Left lung (tissue), 10 donors: Measurements from ENCODE around the gene CEACAM5. TPM values are rescaled to one million over a fixed set of nuclear protein-coding genes. Genes with fewer than 3 reads are reported as not detected.
A peak's percentile ranks its signal among the peaks of the same experiment; 100 is the strongest.

Experiments used
- ATAC-seq: fragments of 200-7000 bp; cut with Tn5 transposase; one replicate; pipeline ENCODE4 v1.9.1; 2020; ENCODE audit warnings: moderate library complexity
- DNase-seq, 4 donors: peaks; one replicate each; pipeline ENCODE4 v3.0.0-alpha.2; 2013 to 2020
- H3K27ac ChIP-seq, 2 donors: fragments of 200-600 bp; sonication (generic) in 1 of 2; one replicate each; pipeline versions ENCODE4 v1.5.0 to v1.8.0; 2020 to 2021
- H3K27me3 ChIP-seq, 2 donors: fragments of 200-600 bp; sonication (generic) in 1 of 2; one replicate each; pipeline versions ENCODE4 v1.5.0 to v1.8.0; 2020 to 2021
- H3K36me3 ChIP-seq, 2 donors: fragments of 200-600 bp; sonication (generic) in 1 of 2; one replicate each; pipeline versions ENCODE4 v1.5.0 to v1.8.0; 2020 to 2021
- H3K4me1 ChIP-seq, 2 donors: fragments of 200-600 bp; one replicate each; pipeline ENCODE4 v1.8.0; 2021
- H3K4me3 ChIP-seq, 2 donors: fragments of 200-600 bp; sonication (generic) in 1 of 2; one replicate each; pipeline versions ENCODE4 v1.5.0 to v1.8.0; 2020 to 2021; ENCODE audit warnings: mild to moderate bottlenecking in 1 of 2
- H3K9me3 ChIP-seq, 2 donors: fragments of 200-600 bp; sonication (generic) in 1 of 2; one replicate each; pipeline versions ENCODE4 v1.5.0 to v1.8.0; 2020 to 2021
- intact Hi-C, 2 donors: fragments of 100-400 bp; cut with DNase I; formaldehyde crosslinking; loops; one replicate each; pipeline versions ENCODE4 v1.11.2 to v1.14.2; 2022
- polyA plus RNA-seq, 6 donors: library from polyadenylated mRNA; unstranded; fragments of 120-200 nt; gene quantifications; one replicate each; pipeline ENCODE4 v1.2.1, GENCODE V29; 2013; ENCODE audit not compliant: insufficient read length in 6 of 6
- total RNA-seq, 2 donors: library from RNA; stranded (reverse); fragmentation: NEBNext Ultra II Directional; extraction: Animal tissue kit (Norgen Biotek cat#: 25700); gene quantifications; one replicate each; pipeline ENCODE4 v1.2.1, GENCODE V29; 2021
- TF ChIP-seq, protein P1 (sequence below), 2 donors: fragments of 200-600 bp; sonication (generic) in 1 of 2; IDR thresholded peaks; one replicate each; pipeline versions ENCODE4 v1.5.0 to v1.8.0; 2021; ENCODE audit warnings: antibody characterized with exemption in 2 of 2
- donor health status: DM: no; HTN: yes; CAD: no.
- donor health status: DM: no; HTN: no; CAD: no.

Gene CEACAM5
- total and polyA plus RNA-seq, 8 donors, result 0.10 to 31.1 (median 0.18) TPM

DNA sequence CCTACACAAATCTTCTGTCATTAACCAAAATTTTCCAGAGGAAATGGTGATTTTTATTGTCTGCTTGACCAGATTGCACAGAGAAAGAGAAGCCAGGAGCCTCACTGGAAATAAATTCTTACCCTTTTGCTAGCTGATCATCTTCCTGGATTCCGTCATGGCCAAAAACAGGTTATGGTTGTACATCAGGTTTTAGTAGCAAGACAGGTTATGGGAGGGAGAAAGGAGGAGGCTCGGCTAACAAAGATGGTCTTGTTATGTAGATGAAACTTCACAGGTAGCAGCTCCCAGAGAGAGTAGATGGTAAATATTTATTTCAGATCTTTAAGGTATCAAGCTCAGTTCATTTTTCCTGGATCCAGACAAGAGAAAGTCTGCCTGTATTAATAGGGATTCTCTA is 68.3 kb downstream of the CEACAM5 start:
- peaks cover 0 to 21% of the 10 kb centered on the region in 2 donors for H3K27me3 ChIP-seq
- ATAC-seq (no peak), DNase-seq (peak in 1 of 4 donors; percentile 36)
- no peak overlapping the region for H3K27ac ChIP-seq
- peaks cover 0 to under 1% of the 10 kb centered on the region in 2 donors for H3K36me3 ChIP-seq
- no peak overlapping the region for H3K4me3 ChIP-seq
- H3K4me1 ChIP-seq, result peaks cover 6 to 29% of the 10 kb centered on the region in 2 donors
- intact Hi-C loops, result no loop called here
- no peaks in the 10 kb centered on the region for H3K9me3 ChIP-seq
- TF ChIP-seq, protein P1, sequence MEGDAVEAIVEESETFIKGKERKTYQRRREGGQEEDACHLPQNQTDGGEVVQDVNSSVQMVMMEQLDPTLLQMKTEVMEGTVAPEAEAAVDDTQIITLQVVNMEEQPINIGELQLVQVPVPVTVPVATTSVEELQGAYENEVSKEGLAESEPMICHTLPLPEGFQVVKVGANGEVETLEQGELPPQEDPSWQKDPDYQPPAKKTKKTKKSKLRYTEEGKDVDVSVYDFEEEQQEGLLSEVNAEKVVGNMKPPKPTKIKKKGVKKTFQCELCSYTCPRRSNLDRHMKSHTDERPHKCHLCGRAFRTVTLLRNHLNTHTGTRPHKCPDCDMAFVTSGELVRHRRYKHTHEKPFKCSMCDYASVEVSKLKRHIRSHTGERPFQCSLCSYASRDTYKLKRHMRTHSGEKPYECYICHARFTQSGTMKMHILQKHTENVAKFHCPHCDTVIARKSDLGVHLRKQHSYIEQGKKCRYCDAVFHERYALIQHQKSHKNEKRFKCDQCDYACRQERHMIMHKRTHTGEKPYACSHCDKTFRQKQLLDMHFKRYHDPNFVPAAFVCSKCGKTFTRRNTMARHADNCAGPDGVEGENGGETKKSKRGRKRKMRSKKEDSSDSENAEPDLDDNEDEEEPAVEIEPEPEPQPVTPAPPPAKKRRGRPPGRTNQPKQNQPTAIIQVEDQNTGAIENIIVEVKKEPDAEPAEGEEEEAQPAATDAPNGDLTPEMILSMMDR (IDR thresholded peaks at IDR 0.05), result no peak

Other genes with a start within 250 kb of the CEACAM5 start
- gene CEACAM21, start 132.5 kb upstream of the CEACAM5 start, total RNA-seq, result 1 to 10 TPM; 4.8 to 6.3 TPM
- gene CEACAM21, start 132.5 kb upstream of the CEACAM5 start, polyA plus RNA-seq, result 1 to 10 TPM; 3.9 to 8.9 (median 7.9) TPM
- gene CEACAM4, start 81.6 kb upstream of the CEACAM5 start, total RNA-seq, result 10 to 100 TPM in 1 of 2 donors, 1 to 10 TPM in 1; 2.7 to 13.7 TPM
- under 1 TPM in 3 of 6 donors, not detected in 3; 0.13 to 0.28 (median 0.24) TPM for gene CEACAM4, start 81.6 kb upstream of the CEACAM5 start, polyA plus RNA-seq
- under 1 TPM; 0.18 to 0.44 TPM for gene CEACAM7, start 20.4 kb upstream of the CEACAM5 start, total RNA-seq
- under 1 TPM in 4 of 6 donors, not detected in 2; 0.09 to 0.23 (median 0.10) TPM for gene CEACAM7, start 20.4 kb upstream of the CEACAM5 start, polyA plus RNA-seq
- gene CEACAM6, start 46.9 kb downstream of the CEACAM5 start, total RNA-seq, result 1,000 to 10,000 TPM in 1 of 2 donors, 100 to 1,000 TPM in 1; 367 to 1,560 TPM
- 1 to 10 TPM; 2.1 to 3.7 (median 3.3) TPM for gene CEACAM6, start 46.9 kb downstream of the CEACAM5 start, polyA plus RNA-seq
- 1 to 10 TPM in 1 of 2 donors, under 1 TPM in 1; 0.87 to 8.6 TPM for gene CEACAM3, start 88.0 kb downstream of the CEACAM5 start, total RNA-seq
- gene CEACAM3, start 88.0 kb downstream of the CEACAM5 start, polyA plus RNA-seq, result under 1 TPM in 3 of 6 donors, not detected in 3; 0.12 to 0.38 (median 0.34) TPM
- not detected for gene LYPD4, start 136.1 kb downstream of the CEACAM5 start, total RNA-seq
- not detected for gene LYPD4, start 136.1 kb downstream of the CEACAM5 start, polyA plus RNA-seq
- gene DMRTC2, start 136.4 kb downstream of the CEACAM5 start, total RNA-seq, result not detected
- gene DMRTC2, start 136.4 kb downstream of the CEACAM5 start, polyA plus RNA-seq, result not detected
- 1,000 to 10,000 TPM; 1,560 to 2,044 TPM for gene RPS19, start 151.6 kb downstream of the CEACAM5 start, total RNA-seq
- gene RPS19, start 151.6 kb downstream of the CEACAM5 start, polyA plus RNA-seq, result 1,000 to 10,000 TPM; 1,694 to 2,456 (median 1,910) TPM
- 1 to 10 TPM in 1 of 2 donors, under 1 TPM in 1; 0.99 to 2.1 TPM for gene CD79A, start 168.7 kb downstream of the CEACAM5 start, total RNA-seq
- 1 to 10 TPM in 4 of 6 donors, under 1 TPM in 2; 0.51 to 2.3 (median 1.2) TPM for gene CD79A, start 168.7 kb downstream of the CEACAM5 start, polyA plus RNA-seq
- gene ARHGEF1, start 174.6 kb downstream of the CEACAM5 start, total RNA-seq, result 100 to 1,000 TPM; 129 to 202 TPM
- 10 to 100 TPM; 60.8 to 85.7 (median 77.7) TPM for gene ARHGEF1, start 174.6 kb downstream of the CEACAM5 start, polyA plus RNA-seq
- gene ERFL, start 219.8 kb downstream of the CEACAM5 start, total RNA-seq, result under 1 TPM; 0.15 to 0.34 TPM
- under 1 TPM in 4 of 6 donors, not detected in 2; 0.08 to 0.38 (median 0.26) TPM for gene ERFL, start 219.8 kb downstream of the CEACAM5 start, polyA plus RNA-seq